Right lobe of liver (tissue), 4 donors: Measurements from ENCODE around the gene TGFBR3.

Experiments
- CTCF ChIP-seq, 4 donors: fragments of 200-600 bp in 3 of 4; fragments of 450-650 bp in 1 of 4; IDR thresholded peaks; one replicate each; pipeline versions ENCODE4 v1.5.1 to v1.8.0; 2016 to 2022; ENCODE audit warnings: antibody characterized with exemption in 4 of 4, mild to moderate bottlenecking in 2 of 4
- POLR2A ChIP-seq: fragments of 450-650 bp; IDR thresholded peaks from one replicate; pipeline ENCODE4 v1.6.1; 2017; ENCODE audit warnings: antibody characterized with exemption, mild to moderate bottlenecking
- donor health status: DM: no; HTN: no; CAD: no.
- donor health status: DM: no; HTN: no; CAD: no.
- donor health status: DM: no; HTN: yes; CAD: no.

DNA sequence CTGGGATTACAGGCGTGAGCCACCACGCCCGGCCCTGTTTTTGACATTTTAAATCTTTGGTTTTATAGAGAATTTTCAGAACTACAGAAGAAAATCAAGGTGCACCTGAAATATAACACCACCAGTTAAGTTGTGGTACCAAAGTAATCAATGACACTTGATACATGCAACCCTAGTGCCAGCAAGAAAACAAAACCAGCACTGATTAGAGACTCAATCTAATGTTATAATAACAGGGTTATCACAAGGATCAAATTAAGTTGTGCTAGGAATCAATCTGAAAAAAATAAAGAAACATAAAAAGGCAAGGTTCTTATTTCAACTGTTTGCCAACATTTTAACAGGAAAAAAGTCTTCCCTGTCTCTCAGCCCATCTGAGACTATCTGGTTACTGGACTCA, 23.8 kb downstream of the TGFBR3 start:
- TF ChIP-seq CTCF (IDR thresholded peaks at IDR 0.05) (no peak), POLR2A (no peak)
